Amniotic epithelial cell (primary cell): ENCODE measurements around the gene FCF1.

Experiments used
- DNase-seq: peaks from one replicate; pipeline ENCODE4 v3.0.0-alpha.2; 2010; ENCODE audit warnings: low read depth

Gene FCF1

GRCh38 chr14:74712499-74713394, at the start of gene FCF1, which contains the start of gene AREL1:
Gene FCF1, plus strand, starts transcription at chr14:74713144. Its CDS starts 54 bp downstream, at chr14:74713198.
Gene AREL1, minus strand, starts transcription at chr14:74713080. Its CDS starts 27,465 bp downstream, at chr14:74685615.
- DNase-seq: peak; percentile 91

DNA sequence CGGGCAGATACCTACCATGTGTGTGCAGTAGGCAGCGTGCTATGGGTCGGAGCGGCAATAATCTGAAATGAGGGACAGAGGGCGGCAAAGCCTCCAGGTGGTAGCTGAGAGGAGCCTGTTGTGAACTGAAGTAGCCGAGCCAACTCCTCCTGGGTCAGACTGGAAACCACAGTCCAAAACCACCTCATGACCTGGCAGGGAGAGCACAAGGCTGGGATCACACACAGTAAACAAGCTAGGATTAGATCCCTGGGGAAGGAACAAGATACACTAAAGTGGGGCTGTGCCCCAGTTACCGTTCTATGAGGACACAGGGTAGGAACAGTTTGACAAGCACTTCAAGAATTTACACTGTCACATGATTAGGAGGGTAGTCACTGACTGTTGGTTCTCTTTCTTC, 49.1 kb upstream of the FCF1 start:
- DNase-seq: peak; percentile 88

GRCh38 chr14:74664717-74665116, 48.2 kb upstream of the FCF1 start:
- DNase-seq: no peak

- DNase-seq: peak; percentile 94
Measured at GRCh38 chr14:74667758-74668157, 45.2 kb upstream of the FCF1 start.

- DNase-seq: no peak
Measured at GRCh38 chr14:74669256-74669655, 43.7 kb upstream of the FCF1 start.

DNA sequence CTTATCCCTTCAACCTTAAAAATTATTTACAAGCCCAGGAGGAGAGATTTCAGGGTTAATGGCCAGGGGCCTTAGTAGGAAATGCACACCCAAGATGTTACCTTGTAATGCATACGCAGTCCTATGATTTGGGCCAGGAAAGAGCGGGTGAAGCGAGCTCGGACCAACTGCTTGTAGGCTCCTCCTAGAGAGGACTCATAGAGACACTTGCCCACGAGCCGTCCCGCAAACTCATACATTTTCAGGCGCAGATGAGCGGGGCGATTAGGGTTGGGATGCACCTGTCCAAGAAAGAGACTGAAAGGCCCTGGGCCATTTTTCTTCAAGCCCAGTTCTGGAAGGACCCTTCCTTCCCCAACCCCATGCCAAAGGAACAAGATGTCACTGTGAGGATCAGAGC, 43.1 kb upstream of the FCF1 start:
- DNase-seq: no peak

DNA sequence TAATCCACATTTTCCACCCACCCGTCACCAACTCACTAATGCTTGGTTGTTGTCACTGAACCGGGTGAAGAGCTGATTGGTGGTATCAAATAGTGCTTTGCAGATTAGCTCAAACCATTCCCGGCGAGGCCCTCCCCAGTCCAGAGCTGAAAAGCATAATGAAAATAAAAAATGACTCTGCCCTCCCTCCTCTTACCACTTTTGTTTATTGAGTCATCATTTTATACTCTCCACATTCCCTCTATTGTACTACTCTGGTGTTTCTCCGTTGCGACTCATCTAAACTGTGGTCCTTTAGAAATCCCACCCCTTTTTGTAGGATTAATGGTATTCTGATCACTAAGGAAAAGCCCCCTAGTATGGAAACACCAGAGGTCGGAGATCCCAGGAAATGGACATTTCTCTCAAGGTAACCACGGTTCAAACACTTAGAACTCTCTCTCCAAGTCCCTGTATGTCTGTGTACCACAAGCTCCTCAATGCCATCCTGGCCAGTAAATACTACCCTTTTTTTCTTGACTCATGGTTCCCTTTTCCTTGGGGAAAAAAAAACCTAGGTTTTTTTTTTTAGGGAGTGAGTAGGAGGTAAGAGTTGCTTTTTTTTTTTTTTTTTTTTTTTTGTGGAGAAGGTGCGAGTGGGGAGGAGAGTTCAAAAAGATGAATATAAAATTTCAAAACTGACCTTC, 42.1 kb upstream of the FCF1 start:
- peak; percentile 74 for DNase-seq

- DNase-seq: peak; percentile 73
Measured at GRCh38 chr14:74671789-74672188, 41.2 kb upstream of the FCF1 start.

GRCh38 chr14:74673768-74674167, 39.2 kb upstream of the FCF1 start:
- no peak for DNase-seq

- DNase-seq: no peak
Measured at GRCh38 chr14:74675219-74675618, 37.7 kb upstream of the FCF1 start.

- DNase-seq: no peak
Measured at GRCh38 chr14:74682169-74682952, 30.6 kb upstream of the FCF1 start.

- DNase-seq: no peak
Measured at GRCh38 chr14:74683406-74683805, 29.5 kb upstream of the FCF1 start.

DNA sequence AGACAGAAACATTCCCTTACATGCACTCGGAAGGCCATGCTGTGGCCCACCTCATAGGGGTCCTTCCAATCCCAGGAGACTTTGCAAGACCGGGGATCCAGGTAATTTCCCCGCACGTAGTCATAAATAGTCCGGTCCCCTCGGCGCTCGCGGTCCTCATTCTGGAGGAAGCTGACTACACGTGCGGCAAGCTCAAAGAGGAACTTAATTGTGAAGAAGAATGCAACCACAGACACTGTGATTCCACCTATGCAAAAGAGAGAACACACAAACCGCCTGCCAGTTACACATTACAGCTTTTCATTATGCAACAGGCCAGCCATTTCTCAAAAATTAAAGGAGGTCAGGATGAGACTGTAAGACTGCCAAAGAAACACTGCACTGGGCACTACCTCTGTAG, 28.5 kb upstream of the FCF1 start:
- DNase-seq: no peak

GRCh38 chr14:74685056-74685455, 27.9 kb upstream of the FCF1 start:
- DNase-seq: no peak

GRCh38 chr14:74685921-74686678, 26.8 kb upstream of the FCF1 start:
- DNase-seq: peak; percentile 25

GRCh38 chr14:74691456-74691855, 21.5 kb upstream of the FCF1 start:
- DNase-seq: no peak

DNA sequence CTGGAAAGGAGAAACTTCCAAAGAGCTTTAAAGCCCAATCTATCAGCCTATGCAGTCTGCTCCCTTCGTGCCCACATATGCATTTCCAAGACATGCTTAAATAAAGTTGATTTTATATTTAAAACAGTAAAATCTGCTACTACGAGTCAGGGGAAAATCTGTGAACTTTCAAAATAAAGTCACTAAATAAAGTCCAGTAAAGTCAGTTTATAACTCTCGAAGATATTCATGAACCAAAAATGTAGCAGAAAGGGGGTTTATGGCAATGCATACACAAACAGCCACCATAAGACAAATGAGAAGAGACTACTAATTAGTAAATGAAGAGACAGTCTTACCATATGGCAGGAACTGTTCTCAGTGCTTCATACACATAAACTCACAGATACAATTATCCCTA, 19.8 kb upstream of the FCF1 start:
- DNase-seq: no peak

- DNase-seq: no peak
Measured at GRCh38 chr14:74695406-74695805, 17.5 kb upstream of the FCF1 start.

DNA sequence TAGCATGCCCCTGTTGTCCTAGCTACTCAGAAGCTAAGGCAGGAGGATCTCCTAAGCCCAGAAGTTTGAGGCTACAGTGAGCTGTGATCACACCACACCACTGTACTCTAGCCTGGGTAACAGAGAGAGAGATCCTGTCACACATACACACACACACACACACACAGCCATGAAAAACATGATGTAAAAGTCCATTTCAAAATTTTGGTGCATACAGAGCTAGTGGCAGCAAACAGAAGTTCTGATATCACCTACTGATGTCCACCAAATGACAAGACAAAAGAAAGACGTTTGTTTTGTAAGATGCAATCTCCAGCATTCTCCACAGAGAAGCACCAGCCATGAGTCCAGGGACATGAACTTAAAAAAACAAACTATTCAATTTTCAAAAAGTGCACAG, 15.9 kb upstream of the FCF1 start:
- no peak for DNase-seq

GRCh38 chr14:74697543-74697942, 15.4 kb upstream of the FCF1 start:
- peak; percentile 78 for DNase-seq

DNA sequence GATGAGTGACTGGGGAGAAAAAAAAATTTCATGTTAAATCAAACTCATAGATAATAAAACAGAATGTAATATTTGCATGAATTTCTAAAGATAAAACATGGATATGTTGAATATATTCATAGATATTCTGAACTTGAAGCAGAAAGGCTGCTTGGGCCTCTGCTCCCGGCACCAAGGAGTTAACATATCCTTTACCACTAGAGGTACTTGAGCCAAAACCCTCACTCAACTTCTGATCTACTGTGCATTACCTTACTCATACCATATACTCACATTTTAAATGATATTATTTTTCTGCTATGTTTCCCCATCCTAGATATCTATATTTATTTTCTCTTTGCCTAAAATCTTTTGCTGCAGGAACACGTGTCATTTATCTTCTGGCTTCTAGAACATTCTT, 15.0 kb upstream of the FCF1 start:
- DNase-seq: no peak

- no peak for DNase-seq
Measured at GRCh38 chr14:74698465-74698864, 14.5 kb upstream of the FCF1 start.
